Tibial artery (tissue), 4 donors: Measurements from ENCODE around the gene ARHGAP35.
A peak's percentile ranks its signal among the peaks of the same experiment; 100 is the strongest.

Experiments used
- DNase-seq, 2 donors: peaks; one replicate each; pipeline ENCODE4 v3.0.0-alpha.2; 2019
- H3K27ac ChIP-seq, 2 donors: fragments of 200-600 bp; sonication (generic) in 1 of 2; 1 replicate in 1 of 2; 2 replicates in 1 of 2; pipeline ENCODE4 v1.5.1; 2018 to 2019; ENCODE audit warnings: mild to moderate bottlenecking in 1 of 2
- H3K27me3 ChIP-seq, 2 donors: fragments of 200-600 bp; sonication (generic) in 1 of 2; one replicate each; pipeline versions ENCODE4 v1.5.1 to v1.6.0; 2016 to 2019
- H3K36me3 ChIP-seq, 3 donors: fragments of 200-600 bp; sonication (generic) in 2 of 3; one replicate each; pipeline ENCODE4 v1.5.1; 2016 to 2019; ENCODE audit warnings: mild to moderate bottlenecking in 2 of 3
- H3K4me1 ChIP-seq, 4 donors: fragments of 200-600 bp; sonication (generic) in 2 of 4; 1 replicate in 3 of 4; 2 replicates in 1 of 4; pipeline ENCODE4 v1.5.1; 2016 to 2019
- H3K4me3 ChIP-seq, 2 donors: fragments of 200-600 bp; sonication (generic) in 1 of 2; 1 replicate in 1 of 2; 2 replicates in 1 of 2; pipeline ENCODE4 v1.5.1; 2018 to 2019; ENCODE audit warnings: mild to moderate bottlenecking in 2 of 2
- H3K9me3 ChIP-seq, 3 donors: fragments of 200-600 bp; sonication (generic) in 1 of 3; one replicate each; pipeline ENCODE4 v1.5.1; 2016 to 2019
- intact Hi-C: fragments of 100-400 bp; cut with DNase I; formaldehyde crosslinking; loops from one replicate; pipeline ENCODE4 v1.15.0; 2023; ENCODE audit warnings: low total_unique reads
- TF ChIP-seq, protein P1 (sequence below), 2 experiments: fragments of 200-600 bp in 1 of 2; fragments of 450-650 bp in 1 of 2; IDR thresholded peaks; one replicate each; pipeline ENCODE4 v1.5.1; 2017 to 2019; ENCODE audit warnings: antibody characterized with exemption in 2 of 2, mild to moderate bottlenecking in 1 of 2, moderate library complexity in 1 of 2

ARHGAP35 gene

DNA sequence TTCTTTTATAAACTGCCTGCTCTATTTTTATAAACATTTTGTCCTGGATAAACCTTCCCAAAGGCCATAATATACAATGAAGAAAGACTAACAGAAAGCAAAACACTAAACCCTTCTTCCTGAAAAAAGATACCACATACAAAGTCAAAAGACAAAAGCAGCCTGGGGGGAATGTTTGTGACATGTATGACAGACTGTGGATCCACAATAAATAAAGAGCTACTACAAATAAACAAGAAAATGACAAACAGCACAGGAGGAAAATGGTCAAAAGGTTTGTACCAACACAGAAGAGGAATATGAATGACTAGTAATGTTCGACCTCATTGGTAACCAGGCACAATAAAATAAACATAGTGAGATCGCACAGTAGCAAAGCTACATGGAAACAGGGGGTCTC, 29.9 kb upstream of the ARHGAP35 start:
- Histone ChIP-seq H3K4me1 (peaks cover 0 to 9% (median 2%) of the 10 kb centered on the region in 4 donors), H3K9me3 (no peaks in the 10 kb centered on the region), H3K36me3 (no peaks in the 10 kb centered on the region), H3K4me3 (no peak overlapping the region), H3K27me3 (no peaks in the 10 kb centered on the region), H3K27ac (no peak overlapping the region)
- intact Hi-C loops = no loop called here
- no peak for DNase-seq
- TF ChIP-seq, protein P1, sequence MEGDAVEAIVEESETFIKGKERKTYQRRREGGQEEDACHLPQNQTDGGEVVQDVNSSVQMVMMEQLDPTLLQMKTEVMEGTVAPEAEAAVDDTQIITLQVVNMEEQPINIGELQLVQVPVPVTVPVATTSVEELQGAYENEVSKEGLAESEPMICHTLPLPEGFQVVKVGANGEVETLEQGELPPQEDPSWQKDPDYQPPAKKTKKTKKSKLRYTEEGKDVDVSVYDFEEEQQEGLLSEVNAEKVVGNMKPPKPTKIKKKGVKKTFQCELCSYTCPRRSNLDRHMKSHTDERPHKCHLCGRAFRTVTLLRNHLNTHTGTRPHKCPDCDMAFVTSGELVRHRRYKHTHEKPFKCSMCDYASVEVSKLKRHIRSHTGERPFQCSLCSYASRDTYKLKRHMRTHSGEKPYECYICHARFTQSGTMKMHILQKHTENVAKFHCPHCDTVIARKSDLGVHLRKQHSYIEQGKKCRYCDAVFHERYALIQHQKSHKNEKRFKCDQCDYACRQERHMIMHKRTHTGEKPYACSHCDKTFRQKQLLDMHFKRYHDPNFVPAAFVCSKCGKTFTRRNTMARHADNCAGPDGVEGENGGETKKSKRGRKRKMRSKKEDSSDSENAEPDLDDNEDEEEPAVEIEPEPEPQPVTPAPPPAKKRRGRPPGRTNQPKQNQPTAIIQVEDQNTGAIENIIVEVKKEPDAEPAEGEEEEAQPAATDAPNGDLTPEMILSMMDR (IDR thresholded peaks at IDR 0.05) = no peak

DNA sequence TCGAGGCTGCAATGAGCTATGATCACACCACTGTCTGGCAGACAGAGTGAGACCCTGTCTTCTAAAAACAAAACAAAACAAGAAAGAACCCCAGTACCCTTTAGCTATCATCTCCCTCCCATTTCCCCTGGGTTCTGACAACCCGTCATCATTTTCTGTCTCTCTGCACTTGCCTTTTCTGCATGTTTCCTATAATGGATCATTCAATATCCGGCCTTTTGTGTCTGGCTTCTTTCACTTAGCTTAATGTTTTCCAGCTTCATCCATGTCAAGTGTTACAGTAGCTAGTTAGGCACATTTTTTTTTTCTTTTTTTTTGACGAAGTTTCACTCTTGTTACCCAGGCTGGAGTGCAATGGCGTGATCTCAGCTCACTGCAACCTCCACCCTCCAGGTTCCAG, 26.7 kb upstream of the ARHGAP35 start:
- Histone ChIP-seq H3K4me1 (peaks cover 0 to 21% (median 9%) of the 10 kb centered on the region in 4 donors), H3K27ac (peak overlapping the region; percentile 11 to 26), H3K9me3 (no peaks in the 10 kb centered on the region), H3K4me3 (no peak overlapping the region), H3K27me3 (no peaks in the 10 kb centered on the region), H3K36me3 (peaks cover 12 to 18% (median 14%) of the 10 kb centered on the region in 3 donors)
- intact Hi-C loops = no loop called here
- DNase-seq = no peak
- TF ChIP-seq, protein P1 (IDR thresholded peaks at IDR 0.05) = no peak

DNA sequence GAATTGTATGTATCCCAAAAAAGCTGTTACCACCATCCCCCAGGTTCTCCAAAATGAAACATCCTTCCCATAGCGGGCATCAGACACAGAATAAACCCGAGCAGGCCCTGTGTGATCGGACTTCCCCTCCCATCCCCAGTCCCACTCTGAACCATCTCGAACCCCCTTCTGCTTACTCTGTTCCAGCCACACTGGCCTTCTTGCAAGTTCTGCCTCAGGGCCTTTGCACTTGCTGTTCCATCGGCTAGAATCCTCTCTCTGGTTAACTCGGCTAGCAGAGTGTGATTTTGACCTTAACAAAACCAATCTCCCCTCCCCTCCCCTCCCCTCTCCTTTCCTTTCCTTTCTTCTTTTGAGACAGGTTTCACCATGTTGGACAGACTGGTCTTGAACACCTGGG, 25.8 kb upstream of the ARHGAP35 start:
- no peak for DNase-seq
- Histone ChIP-seq H3K27ac (peak overlapping the region in 1 of 2 donors; percentile 26), H3K36me3 (peaks cover 20 to 27% (median 22%) of the 10 kb centered on the region in 3 donors), H3K4me1 (peaks cover 0 to 23% (median 9%) of the 10 kb centered on the region in 4 donors), H3K27me3 (no peaks in the 10 kb centered on the region), H3K9me3 (no peaks in the 10 kb centered on the region), H3K4me3 (no peak overlapping the region)
- TF ChIP-seq, protein P1 (IDR thresholded peaks at IDR 0.05) = no peak
- intact Hi-C loops = loop anchor here (5.0 kb wide), 1 partner anchor 133 kb away; no protein-coding TSS in a partner anchor

DNA sequence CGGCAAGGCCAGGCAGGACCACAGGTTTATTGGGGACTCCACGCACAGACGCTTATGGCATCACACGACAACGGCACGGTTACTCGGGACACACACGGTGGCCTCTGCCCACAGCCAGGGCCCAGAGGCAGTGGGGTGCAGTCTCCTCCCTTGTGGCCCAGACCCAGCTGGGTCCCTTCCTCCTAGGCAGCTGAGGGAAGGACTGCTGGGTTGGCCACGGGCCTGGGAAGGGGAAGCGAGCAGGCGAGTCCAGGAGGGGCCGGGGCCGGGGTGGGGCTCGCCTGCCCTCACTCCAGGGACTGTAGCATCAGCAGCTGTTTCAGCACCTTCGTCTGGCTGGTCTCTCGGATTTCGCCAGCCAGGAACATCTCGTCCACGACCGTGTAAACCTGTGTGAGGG, 22.6 kb upstream of the ARHGAP35 start:
- TF ChIP-seq, protein P1 (IDR thresholded peaks at IDR 0.05) = no peak
- DNase-seq = no peak
- peak overlapping the region in 1 of 2 donors; percentile 1 for H3K27ac ChIP-seq
- H3K4me3 ChIP-seq = no peak overlapping the region
- H3K9me3 ChIP-seq = no peaks in the 10 kb centered on the region
- H3K4me1 ChIP-seq = peaks cover 0 to 51% (median 25%) of the 10 kb centered on the region in 4 donors
- intact Hi-C loops = loop anchor here (5.0 kb wide), 1 partner anchor 136 kb away; no protein-coding TSS in a partner anchor
- H3K27me3 ChIP-seq = no peaks in the 10 kb centered on the region
- peaks cover 20 to 50% (median 30%) of the 10 kb centered on the region in 3 donors for H3K36me3 ChIP-seq

DNA sequence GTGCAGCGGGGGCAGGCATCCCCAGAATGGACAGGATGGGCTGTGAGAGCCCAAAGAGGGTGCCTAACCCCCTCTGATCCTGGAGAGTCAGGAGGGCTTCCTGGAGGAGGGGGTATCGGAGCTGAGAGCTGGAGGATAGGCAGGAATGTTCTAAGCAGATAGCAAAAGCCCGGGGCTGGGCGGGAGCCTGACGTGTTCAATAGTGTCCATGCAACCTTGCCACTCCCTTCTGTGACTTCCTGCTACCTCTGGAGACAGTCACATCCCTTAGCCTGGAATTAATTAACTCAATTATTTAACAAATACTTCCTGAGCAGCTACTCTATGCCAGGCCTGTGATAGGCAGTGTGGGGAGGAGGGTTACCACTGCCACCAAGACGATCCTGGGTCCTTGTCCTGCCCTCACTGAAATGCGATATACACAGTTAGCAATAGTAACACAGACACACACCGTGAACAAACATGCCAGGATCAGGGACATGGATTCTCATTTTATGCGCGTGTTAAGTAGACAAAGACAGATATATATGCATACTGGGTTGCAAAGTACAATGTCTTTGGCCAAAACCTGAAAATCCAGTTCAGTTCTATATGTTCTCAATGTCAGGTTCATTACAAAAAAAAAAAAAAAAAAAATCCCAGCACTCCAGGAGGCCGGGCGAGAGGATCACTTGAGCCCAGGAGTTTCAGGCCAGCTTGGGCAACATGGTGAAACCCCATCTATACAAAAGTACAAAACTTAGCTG, 20.9 kb upstream of the ARHGAP35 start:
- Histone ChIP-seq H3K9me3 (no peaks in the 10 kb centered on the region), H3K4me1 (peaks cover 0 to 42% (median 23%) of the 10 kb centered on the region in 4 donors), H3K36me3 (peaks cover 35 to 68% (median 47%) of the 10 kb centered on the region in 3 donors), H3K4me3 (no peak overlapping the region), H3K27me3 (no peaks in the 10 kb centered on the region), H3K27ac (peak overlapping the region; percentile 78 to 86)
- TF ChIP-seq, protein P1 (IDR thresholded peaks at IDR 0.05) = no peak
- DNase-seq = no peak
- intact Hi-C loops = loop anchor here (1.0 to 5.0 kb wide), 2 partner anchors 83 to 138 kb away; no protein-coding TSS in a partner anchor
